NCI-H460 (cell line): ENCODE measurements around the gene EVI5. TPM values are rescaled to one million over a fixed set of nuclear protein-coding genes. Genes with fewer than 3 reads are reported as not detected.
"Not testable (repeated sequence)": the region's sequence is repeated elsewhere in the genome, so short reads cannot be mapped to it uniquely, and the experiment has no call there.

Source experiments
- DNase-seq: peaks from one replicate; pipeline ENCODE4 v3.0.0-alpha.2; 2016; ENCODE audit warnings: low read depth; ENCODE audit errors: extremely low read depth
- total RNA-seq: library from RNA; depleted of rRNA; stranded (reverse); fragments of >200 nt; shearing (Covaris generic); gene quantifications from 2 replicates; pipeline ENCODE4 v1.2.3, GENCODE V29; 2014

The EVI5 gene
- total RNA-seq, 1 experiment from 2014 or later = 20.5 TPM

DNA sequence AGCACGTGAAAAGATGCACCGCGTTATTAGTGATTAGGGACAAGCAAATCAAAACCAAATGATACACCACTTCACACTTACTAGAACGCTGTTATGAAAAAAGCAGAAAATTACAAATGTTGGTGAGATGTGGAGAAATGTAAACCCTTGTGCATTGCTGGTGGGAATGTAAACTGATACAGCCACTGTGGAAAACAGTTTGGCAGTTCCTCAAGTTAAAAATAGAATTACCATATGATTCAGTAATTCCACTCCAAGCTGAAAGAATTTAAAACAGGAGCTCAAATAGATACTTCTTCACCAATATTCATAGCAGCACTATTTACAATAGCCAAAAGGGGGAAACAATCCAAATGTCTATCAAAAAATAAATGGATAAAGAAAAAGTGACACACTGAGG is 10.3 kb upstream of the EVI5 start:
- no peak for DNase-seq

DNA sequence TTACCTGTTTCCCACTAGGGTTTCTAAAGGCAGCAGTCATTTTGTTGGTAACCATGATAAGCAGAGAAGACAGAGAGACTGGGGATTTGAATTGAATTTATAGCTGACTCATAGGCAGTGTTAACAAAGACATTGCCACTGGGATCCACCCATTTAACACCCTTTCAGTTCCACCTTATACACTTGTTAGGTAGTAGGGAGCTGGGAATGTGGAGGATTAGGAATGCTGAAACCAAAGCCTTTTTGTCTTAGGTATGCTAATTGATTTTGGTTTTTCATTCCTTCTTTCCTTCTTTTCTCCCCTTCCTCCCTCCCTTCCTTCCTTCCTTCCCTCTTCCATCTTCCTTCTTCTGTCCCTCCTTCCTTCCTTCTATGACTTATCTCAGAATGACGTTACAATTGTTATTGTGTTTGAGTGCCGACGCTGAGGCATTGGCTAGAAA is 7.5 kb upstream of the EVI5 start:
- peak; percentile 25 for DNase-seq

DNA sequence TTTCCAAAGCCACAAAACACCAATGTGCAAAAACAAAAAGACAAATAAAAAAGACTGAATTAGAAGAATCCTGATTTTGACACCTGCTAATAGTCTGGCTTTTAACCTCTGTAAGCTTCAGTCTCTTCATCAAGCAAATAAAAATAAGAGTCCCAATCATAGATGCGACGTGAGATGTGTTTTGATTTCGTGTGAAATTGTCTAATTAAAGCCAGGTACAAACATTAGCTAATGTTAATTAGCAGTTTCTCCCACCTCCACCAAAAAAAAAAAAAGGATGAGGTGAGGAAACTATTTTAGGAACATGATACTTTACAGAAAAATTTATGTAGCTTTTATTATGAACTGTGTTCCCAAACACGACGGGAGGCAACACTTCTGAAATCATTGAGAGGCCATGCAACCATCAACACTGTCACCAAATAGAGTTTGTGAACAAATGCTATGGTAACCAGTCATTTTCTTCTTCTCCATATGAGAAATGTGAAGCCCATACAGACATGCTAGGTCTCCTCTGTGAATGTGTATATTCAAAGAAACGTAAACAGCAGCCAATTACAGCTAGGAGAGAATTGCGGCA is 6.7 kb upstream of the EVI5 start:
- DNase-seq = no peak

DNA sequence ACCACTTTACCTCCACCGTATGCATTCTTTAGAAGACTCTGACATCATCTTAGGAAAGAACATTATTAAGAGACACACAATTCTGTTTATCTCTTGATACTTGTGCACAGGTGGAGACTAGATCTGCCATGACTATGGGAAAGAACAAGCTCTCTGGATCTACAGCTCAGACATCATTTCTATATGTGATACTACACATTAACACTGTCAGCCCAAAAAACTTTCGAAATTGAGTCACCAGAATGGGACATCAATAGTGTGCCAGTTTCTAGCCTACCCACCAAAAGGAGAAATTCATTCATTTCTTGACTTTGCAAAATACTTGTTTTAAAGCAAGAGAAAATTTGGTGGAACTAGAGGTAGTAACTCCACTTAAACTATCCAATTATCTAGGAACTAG is 6.0 kb upstream of the EVI5 start:
- no peak for DNase-seq

DNA sequence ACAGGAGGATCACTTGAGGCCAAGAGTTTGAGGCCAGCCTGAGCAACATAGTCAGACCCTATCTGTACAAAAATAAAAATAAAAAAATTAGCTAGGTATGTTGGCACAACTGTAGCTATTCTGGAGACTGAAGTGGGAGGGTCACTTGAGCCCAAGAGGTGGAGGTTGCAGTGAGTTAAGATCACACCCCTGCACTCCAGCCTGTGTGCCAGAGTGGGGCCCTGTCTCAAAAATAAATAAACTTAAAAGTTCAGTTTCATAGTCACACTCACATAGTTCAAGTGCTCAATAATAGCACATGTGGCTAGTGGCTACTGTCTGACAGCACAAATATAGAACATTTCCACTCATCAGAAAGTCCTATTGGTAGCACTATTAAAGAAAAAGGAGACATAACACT is 5.2 kb upstream of the EVI5 start:
- no peak for DNase-seq

DNA sequence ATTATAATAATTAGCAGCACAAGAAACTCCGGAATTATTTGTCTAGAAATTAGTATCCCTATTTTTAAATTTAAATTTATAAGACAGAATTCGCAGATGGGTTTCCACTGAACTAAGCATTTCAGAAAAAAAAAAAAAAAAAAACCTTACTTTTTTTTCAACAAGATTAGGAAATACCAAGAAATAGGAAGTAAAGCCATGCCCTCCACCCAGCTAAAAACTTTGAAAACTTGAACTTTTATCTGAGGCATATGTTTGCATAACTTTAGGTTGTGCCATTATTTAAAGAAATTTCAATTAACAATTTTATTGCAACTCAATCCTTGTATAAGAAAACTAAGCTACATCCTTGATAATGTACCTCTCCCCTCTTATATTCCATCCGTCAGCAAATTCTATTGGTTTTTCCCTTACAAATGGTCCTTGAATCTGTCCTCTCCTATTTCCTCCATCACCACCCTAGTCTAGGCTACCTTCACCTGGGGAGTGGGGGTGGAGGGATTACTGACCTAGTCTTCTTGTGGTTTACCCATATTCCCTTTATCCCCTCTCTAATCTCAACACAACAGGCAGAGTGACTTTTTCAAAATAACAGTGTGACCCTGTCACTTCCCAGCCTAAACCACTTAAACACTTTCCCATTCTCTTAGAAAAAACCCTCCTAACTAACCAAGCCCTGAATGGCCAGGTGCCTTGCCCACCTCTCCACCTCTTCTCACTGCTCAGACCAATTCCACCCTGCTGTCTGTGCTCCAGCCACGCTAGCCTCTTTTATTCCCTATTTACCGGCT is 1.4 kb upstream of the EVI5 start:
- DNase-seq = no peak

DNA sequence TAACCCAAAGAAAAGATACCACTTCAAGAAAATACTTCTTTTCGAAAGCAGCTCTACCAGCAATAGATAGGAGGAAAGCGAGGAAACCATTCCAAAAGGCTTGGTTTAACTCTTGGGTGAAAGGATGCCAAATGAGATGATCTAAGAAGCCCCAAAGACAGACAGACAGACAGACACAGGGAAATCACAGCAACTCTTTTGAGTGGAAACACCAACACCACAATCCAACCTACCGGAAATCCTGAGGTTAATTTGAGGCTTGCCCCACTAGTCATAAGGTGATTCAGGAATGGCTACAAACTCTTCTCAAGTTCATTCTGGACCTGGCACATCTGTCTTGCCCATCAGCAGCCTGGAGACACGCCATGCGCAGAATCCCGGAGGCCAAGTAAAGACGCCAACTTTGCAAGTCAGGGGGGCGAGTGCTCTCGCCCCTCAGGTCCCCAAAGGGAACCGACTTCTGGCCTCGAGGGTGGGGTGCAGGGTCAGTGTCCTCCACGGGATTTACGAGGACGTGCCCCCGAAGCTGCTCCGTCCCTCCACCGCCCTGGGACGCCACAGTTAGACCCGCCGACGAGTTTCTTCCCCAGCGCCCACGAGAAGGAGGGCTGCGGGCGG is 778 bp downstream of the EVI5 start:
- DNase-seq = no peak

DNA sequence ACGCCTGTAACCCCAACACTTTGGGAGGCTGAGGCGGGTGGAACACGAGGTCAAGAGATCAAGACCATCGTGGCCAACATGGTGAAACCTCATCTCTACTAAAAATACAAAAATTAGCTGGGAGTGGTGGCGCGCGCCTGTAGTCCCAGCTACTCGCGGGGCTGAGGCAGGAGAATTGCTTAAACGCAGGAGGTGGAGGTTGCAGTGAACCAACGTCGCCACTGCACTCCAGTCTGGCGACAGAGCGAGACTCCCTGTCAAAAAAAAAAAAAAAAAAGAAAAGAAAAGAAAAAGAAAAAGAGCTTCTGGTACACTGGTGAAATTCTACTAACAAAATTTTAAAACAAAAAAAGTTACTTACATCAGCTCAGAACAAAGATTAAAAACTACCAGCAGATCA is 1.4 kb downstream of the EVI5 start:
- DNase-seq = not testable (repeated sequence)

DNA sequence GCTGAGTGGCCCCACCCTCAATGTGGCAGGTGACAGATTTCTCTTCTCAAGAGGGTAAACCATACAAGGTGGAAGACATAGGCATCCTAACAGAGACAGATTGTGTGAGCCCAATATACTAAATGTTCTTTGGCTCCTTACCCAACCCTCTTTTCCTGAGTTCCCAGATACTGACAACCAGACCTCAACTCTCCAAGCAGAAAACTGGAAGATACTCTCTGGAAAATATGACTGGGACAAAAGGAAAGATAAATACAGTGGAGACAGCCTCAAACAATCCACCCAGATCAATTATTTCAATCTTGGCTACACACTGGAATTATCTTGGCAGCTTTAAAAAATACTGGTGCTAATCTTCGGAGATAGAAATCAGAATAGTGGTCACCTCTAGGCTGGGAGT is 6.5 kb downstream of the EVI5 start:
- DNase-seq = no peak

DNA sequence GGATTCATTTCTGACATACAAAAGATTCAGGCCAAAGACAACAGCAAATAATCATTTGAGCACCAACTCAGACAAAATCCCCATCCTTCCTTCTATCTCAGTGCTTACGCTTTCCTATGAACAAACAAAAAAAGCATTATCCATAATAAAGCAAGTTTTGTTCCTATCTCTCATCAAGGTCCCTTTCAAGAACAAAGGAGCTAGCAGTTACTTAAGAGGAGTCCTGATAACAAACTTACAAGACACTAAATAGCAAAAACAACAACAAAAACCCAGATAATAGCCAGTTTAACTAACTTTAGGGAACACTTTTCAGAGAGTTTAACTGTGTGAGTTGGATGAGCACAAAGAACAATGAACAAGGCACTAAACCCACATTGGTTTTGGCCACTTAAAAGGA is 10.5 kb downstream of the EVI5 start:
- no peak for DNase-seq

DNA sequence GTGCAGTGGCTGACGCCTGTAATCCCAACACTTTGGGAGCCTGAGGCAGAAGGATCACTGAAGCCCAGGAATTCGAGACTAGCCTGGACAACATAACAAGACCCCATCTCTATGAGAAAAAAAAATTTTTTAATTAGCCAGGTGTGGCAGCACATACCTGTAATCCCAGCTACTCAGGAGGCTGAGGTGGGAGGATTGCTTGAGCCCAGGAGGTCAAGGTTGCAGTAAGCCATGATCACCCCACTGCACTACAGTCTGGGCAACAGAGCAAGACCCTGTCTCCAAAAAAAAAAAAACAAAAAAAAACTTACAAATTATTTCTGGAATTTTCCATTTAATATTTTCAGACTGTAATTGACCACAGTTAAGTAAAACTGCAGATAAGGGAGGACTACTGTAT is 11.2 kb downstream of the EVI5 start:
- not testable (repeated sequence) for DNase-seq

DNA sequence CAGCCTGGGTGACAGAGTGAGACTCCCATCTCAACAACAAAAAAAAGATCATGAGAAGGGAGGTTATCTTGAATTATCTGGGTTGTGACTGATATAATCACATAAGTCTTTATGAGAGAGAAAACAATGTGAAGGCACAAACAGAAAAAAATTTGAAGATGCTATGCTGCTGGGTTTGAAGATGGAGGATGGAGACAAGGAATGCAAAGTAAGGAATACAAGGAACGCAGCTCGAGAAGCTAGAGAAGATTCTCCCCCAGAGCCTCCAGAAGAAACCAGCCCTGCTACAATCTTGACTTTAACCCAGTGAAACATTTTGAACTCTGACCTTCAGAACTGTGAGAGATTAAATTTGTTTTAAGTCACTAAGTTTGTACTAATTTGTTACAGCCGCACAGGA is 15.1 kb downstream of the EVI5 start:
- no peak for DNase-seq

DNA sequence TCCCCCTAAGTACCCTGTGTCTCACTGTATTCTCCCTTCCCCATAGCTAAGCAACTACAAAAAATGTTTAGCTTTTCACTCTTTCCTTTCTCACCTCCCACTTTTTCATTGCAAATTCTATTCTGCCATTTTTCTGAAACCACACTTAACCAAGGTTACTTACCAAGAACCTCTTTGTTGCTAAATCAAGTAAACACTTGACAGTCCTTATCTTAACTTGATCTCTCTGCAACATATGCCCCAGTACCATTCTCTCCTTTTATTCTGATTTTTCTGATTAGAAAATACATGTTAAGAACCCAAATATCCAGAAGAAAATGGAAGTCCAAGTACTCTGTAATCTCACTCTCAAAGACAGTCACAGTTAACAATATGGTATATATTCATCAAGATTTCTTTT is 16.0 kb downstream of the EVI5 start:
- no peak for DNase-seq

DNA sequence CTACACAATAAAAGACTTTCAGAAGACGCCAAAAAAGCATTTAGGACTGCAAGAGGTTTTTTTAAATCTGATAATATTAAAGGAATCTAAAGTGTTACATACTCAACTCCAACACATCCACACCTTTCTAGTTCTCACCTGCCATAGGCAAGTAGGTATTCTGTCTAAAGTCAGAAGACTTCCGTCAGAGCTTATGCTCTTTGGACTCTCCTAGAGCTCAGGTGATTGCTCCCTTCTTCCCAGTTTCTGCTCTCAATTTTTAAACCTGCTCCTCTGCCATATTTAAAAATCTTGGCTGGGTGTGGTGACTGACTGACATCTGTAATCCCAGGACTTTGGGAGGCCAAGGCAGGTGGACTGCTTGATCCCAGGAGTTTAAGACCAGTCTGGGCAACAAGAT is 16.6 kb downstream of the EVI5 start:
- DNase-seq = no peak

DNA sequence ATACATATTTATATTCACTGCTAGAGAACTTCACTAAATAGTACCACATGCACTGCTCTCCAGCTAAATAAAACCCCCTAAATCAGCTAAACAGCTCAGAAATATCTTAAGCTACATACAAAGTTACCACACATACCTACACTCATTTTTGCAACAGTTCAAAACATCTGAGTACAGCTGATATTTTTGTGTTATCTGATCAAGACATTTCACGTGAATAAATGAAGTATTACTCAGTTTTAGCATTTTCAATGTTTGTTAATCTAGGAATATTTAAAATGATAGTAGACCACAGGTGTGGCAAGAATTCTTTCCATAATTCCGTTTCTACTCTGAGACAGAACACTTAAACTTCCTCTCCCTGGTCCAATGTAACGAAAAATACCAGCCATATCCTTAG is 20.8 kb downstream of the EVI5 start:
- DNase-seq = no peak

DNA sequence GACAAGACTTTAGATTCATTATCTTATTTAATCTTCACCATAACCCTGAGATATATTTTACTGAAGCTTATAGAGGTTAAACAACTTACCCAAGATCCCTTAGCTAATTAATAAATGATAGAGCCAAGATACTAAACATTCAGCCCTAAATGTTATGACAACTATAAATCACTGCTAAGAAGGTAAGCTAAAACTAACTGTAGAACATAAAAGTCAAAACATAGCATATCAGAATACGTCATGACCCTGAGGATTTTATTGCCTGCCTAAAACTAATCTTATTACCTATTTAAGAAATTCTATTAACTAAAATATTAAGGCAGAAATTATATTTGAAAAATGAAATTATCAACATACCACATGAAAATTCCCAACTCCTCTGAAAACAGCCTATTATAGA is 22.6 kb downstream of the EVI5 start:
- no peak for DNase-seq

DNA sequence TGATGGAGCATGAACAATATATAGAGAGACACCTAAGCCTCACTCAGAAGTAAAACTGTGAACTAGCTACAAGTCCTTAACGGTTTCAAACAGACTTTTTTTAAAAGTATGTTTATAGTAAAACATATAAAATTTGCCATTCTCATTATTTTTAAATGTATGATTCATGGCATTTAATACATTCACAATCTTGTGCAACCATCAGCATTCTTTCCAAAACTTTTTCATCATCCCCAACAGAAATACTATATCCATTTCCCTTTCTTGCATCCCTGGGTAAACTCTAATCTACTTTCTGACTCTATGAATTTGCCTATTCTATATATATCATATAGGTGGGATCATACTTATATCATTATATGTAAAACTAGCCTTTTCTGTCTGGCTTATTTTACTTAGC is 25.5 kb downstream of the EVI5 start:
- no peak for DNase-seq

DNA sequence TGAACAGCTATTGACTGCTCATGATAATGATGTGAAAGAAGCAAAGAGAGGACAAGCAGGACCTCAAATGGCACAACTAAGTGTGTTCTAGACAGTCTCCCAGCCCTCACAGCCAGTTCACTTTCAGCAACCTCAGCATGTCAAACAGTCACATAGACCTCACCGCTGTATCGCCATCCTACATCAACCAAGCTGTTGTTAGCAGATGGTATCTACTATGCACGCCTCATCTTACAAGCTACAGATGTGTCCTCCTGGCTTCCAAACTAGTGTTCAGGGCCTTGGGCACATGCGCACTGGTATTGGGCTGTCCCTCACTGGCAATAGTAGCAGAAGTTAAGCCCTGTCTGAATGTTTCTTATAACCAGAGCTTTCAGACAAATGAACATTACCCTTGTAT is 28.4 kb downstream of the EVI5 start:
- DNase-seq = no peak

DNA sequence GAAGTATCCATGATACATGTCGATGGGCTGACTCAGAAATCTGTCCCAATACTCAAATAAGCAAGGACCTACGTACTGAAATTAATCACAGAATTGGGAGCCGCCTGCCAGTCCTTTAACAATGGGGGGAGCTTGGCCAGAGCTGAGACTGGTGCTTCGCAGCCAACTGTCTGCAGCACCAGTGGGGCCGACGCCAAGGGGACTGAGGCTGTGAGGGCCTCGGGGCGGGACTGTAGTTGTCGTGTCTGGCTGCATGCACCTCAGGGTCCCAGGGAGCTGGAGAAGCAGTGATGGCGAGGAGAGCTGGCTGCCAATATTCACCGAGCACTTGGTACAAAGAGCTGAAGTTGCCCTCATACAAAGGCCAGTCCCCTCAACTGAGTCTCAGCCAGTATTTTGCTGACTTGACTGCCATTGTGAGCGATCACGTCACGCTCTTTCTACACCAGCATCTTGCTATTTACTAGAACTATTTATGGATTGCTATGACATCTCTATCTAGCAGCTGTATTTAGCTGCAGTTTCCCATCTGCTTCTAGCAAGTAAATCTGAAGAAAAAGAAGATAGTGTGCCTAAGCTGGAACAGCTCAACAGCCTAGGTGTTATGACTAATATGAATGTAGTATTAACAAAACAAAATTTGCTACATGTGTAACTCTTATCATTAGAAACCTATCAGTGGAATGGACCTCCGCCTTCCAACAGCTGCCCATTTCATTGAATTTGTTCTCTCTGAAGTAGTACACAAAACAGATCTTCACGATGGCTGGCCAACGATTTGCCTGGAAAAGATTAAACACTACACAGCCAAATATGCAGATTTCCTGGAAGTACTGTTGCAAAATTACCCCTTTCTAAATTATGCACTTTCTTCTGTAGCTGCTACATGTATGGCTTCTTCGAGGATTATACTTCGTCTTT is 29.1 kb downstream of the EVI5 start:
- no peak for DNase-seq

DNA sequence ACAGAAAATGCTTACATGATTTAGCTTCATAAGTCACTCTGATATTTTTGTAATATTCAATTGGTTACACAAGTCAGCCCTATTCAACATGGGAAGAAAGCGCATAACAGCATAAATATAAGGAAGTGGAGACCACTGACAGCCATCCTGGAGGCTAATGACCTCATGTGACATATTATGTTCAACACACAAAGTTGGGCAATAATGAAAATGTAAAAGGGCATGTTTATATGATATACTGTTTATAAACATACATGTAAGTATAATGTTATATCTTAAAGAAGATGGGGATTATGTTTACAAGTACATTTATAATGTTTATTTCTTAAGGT is 30.2 kb downstream of the EVI5 start:
- DNase-seq = no peak

DNA sequence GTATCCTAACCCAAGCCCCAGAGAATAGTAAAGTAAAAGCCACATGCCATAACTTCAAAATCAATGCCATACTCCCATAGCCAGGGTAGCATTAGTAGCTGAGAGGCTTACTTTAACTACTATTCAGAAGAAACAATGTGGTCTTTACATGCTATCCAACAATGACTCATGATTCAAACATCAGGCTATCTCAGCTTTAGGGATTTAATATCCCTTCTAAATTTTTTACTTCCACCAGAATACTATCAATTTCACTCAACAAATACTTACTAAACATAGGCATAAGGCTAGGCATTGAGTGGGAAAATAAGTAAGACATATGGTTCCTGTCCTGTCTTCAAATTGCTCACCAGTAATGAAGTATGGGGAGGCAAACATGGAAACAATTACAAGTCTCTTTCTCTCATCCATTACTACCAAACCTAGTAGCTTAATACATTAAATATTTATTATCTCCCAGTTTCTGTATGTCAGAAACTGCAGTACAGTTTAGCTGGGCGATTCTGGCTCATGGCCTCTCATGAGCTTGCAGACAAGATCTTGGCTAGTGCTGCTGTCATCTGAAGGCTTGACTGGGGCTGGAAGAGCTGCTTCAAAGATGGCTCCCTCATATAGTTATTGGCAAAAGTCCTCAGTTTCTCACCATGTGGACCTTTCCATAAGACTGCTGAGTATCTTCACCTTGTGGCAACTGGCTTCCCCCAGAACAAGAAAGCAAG is 30.7 kb downstream of the EVI5 start:
- DNase-seq = no peak
